ENCODE measurements around the gene TOR1B.

The TOR1B gene

GRCh38 chr9:129839324-129840023 lies 36.5 kb downstream of the TOR1B start:
- DNase-seq (ENCODE audit: low read depth in 2 of 3, low spot score in 1 of 3) = no peak

- DNase-seq (ENCODE audit: low read depth in 2 of 3, low spot score in 1 of 3) = no peak
These were observed 37.0 kb downstream of the TOR1B start for GRCh38 chr9:129840034-129840433.

- no peak for DNase-seq (ENCODE audit: low read depth in 2 of 3, low spot score in 1 of 3)
These were observed 38.1 kb downstream of the TOR1B start for GRCh38 chr9:129841071-129841470.

DNA sequence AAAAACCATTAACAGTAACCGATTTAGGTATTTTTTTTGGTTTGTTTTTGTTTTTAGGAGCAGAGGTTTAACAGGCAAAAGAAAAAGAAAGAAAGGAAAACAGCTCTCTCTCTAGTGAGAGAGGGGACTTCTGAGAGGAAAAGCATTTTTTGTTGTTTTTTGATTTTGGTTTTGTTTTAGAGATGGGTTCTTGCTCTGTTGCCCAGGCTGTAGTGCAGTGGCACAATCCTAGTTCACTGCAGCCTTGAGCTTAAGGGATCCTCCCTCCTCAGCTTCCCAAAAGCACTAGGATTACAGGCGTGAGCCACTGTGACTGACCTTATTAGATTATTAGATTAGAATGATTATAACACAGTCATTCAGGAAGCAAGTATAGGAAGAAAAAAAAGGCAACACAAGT lies 42.4 kb downstream of the TOR1B start:
- no peak for DNase-seq (ENCODE audit: low read depth in 2 of 3, low spot score in 1 of 3)

DNA sequence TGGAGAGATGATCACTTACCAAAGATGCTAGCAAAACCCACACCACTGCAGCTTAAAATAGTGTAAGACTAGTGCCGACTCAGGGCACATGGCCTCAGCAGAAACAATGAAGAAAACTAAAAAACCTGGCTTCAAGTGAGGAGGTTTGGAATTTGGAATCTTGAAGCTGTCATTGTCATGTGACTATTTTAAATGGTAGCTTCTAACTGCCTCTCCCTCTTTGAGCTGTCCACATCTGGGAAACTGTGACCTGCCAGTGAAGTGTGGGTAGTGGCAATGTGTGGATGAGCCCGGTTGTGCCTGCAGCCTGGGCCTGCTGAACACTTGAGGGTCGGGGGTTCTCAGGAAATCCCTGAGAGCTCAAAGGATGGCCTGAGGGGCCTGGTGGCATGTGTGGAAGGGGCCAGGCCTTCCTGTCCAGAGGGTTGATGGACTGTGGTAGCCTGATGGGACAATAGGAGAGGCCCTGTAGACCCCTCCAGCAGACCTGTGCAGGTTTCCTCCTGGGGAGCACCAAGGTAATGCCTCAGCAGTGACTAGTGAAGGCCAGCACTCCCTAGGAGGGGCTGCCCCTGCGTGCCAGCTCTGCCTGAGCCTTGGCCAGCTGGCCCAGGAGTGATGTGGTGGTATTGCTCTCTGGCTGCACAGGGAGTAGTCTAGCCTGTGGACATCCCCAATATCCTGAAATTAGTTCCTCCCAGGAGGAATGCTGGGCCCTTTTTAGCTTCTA lies 45.9 kb downstream of the TOR1B start:
- DNase-seq (ENCODE audit: low read depth in 2 of 3, low spot score in 1 of 3) = no peak

DNA sequence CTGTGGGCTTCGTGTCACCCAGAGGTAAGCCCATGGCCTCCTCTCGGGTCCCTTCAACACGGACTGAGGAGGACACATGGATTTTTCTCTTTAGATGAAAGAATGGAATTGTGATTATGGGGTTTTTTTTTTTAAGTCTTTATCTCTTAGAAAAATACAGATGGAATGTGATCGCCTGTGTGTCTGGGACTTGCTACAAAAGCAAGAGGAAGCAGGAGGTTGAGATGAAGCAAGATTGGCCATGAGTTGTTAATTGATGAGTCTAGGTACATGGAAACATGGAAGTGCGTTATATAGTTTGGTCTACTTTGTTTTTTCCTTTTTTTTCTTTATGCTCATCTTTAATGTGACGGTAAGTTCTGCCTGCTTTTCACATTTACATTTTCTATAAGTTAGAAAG lies 46.9 kb downstream of the TOR1B start:
- DNase-seq (ENCODE audit: low read depth in 2 of 3, low spot score in 1 of 3) = no peak

GRCh38 chr9:129850821-129851550 lies 48.0 kb downstream of the TOR1B start:
- no peak for DNase-seq (ENCODE audit: low read depth in 2 of 3, low spot score in 1 of 3)

- no peak for DNase-seq (ENCODE audit: low read depth in 2 of 3, low spot score in 1 of 3)
These were observed 48.8 kb downstream of the TOR1B start for GRCh38 chr9:129851821-129852220.

- no peak for DNase-seq (ENCODE audit: low read depth in 2 of 3, low spot score in 1 of 3)
These were observed 49.6 kb downstream of the TOR1B start for GRCh38 chr9:129852579-129852978.

DNA sequence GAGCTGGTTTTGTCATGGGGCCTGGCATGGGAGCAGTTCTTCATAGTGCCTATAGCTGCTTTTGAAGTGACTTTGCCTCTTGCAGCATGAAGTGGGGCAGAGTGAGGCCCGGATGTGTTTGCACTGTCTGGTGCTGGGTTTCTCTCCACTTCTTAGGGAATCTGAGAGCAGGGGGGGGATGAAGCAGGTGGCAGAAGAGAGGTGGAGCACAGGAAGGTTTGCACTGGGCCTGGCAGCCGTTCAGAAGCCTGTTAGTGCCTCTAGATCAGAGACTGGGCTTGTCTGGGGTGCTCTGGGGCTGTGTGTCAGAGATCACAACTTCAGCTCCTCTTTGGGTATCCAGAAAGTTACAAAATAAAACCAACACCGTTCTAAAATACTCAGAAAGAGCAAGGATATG lies 50.6 kb downstream of the TOR1B start:
- no peak for DNase-seq (ENCODE audit: low read depth in 2 of 3, low spot score in 1 of 3)

DNA sequence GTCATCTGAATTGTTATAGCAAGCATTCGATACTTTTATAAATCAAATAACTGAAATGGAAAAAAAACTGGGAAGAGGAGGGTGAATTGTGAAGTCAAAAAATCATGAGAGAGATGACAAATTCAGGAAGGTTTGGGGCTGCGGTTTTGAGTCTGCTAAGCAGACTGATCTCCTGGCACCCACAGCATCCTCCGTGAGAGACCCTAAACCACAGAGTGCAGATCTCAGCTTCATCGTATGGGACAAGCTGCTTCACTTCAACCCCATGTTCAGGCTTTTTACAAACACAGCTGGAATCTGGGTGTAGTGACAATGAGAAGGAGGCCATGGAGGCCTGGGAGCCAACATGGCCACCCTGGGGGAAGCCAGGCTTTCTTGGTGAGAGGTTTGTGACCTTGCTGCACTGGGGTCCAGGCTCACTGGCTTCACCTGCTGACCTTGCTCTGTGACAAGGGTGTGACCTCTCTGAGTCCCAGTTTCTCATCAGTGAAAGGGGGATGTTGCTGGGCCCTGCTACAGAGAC lies 51.7 kb downstream of the TOR1B start:
- DNase-seq (ENCODE audit: low read depth in 2 of 3, low spot score in 1 of 3) = no peak

DNA sequence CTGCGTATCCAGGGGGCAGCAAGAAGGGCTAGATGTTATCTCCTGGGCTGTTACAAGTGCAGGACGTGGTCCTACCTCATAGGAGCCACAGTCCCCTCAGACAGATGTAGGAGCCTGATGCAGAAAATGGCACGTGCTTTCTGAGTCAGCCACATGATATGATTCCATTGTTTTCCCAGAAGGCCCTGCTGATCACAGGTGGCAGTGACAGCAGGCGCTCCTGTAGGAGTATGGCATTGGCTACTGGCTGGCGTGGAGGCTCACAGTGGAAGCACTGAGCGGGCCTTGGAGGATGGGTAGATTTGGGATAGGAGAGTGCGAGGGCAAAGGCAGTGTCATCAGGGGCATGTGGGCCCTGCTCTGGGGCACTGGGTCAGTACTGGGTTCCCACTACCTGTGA lies 54.2 kb downstream of the TOR1B start:
- no peak for DNase-seq (ENCODE audit: low read depth in 2 of 3, low spot score in 1 of 3)

DNA sequence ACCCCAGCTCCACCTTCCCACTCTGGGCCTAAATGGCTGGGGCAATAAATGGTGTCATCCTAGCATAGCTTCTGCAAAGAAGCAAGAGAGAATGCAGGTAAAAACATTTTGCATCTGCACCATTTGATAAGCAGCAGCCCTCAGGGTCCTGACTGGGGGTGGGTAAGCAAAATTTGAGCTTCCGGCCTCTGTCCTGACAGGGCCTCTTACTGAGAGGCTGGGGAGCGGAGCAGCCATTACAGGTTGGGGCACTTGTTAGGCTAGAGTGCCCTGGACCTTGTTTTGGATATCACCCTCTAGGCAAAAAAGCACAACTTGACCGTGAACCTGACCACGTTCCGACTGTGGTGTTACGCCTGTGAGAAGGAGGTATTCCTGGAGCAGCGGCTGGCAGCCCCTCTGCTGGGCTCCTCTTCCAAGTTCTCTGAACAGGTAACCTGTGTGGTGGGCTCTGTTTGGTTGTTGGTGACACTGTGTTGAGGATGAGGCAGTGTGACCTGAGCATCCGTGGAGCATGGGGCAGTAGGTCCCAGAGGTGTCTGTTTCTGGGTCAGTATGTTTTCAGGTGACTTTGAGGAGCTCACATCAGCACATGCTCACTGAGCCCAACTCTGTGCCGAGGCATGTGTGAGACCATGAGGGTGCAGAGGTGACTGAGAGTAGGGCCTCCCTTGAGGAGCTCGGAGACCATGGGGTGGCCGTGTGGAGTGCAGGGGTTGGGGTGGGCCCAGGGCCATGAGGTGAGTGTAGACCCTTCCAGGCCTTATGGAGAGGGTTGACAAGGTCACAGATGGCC lies 55.4 kb downstream of the TOR1B start:
- DNase-seq (ENCODE audit: low read depth in 2 of 3, low spot score in 1 of 3) = no peak
